Stimulated activated CD8-positive, alpha-beta memory T cell treated with anti-CD3 and anti-CD28 coated beads, Interleukin-12 subunit alpha, Interleukin-12 subunit beta, amount 100 ng/mL, for 24 hours (primary cell): ENCODE results near the gene SLC22A4.

Source experiments
- DNase-seq: peaks from one replicate; pipeline ENCODE4 v3.0.0-alpha.2; 2020; ENCODE audit errors: extremely low read depth

SLC22A4 gene

DNA sequence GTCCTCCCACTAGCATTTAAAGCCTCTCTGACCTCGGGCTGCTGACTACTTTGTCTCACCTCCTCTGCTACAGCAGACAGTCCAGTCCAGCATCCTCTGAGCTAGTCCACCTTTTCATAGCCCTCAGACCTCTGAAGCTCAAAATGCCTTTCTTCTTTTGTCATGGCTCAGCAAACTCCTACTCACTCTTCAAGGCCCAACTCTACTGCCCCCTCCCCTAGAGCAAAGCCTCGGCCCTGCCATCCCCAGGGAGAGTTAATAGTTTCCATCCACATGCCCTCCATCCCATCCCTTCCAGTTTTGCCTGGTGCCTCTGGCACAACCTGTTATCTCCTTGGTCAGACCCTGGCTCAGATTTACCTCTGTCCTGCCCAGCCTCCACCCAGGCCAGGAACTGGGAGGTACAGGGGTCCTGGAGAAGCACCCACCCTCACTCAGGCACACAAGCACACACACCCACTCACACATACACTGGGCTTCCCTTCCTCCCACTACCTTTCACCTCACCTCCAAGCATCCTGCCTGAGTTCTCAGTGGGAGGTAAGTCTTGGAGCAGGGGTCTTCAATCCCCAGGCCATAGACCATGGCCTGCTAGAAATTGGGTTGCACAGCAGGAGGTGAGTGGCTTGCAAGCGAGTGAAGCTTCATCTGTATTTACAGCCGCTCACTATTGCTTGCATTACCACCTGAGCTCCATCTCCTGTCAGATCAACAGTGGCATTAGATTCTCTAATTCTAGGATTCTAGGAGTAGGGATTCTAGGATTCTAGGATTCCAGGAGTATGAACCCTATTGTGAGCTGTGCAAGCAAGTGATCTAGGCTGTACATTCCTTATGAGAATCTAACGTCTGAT, 18.6 kb upstream of the SLC22A4 start:
- DNase-seq, result no peak

DNA sequence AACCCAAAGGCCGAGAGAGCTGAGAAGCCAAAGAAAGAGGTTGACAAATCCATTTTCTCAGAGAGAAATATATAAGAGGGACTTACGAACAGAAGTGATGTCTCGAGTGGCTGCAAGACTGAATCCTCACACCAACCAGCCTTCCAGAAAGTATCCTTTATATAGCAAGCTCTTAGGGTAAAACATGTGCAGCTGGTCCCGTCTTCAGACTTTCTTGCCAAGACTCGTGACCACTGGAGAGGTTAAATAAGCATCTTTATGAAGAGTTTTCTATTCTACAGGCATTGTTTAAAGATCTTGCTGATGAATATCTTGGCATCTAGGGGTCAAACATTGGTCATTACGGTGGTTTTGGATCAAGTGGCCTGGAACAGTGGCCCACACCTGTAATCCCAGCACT, 16.9 kb upstream of the SLC22A4 start:
- DNase-seq, result no peak

DNA sequence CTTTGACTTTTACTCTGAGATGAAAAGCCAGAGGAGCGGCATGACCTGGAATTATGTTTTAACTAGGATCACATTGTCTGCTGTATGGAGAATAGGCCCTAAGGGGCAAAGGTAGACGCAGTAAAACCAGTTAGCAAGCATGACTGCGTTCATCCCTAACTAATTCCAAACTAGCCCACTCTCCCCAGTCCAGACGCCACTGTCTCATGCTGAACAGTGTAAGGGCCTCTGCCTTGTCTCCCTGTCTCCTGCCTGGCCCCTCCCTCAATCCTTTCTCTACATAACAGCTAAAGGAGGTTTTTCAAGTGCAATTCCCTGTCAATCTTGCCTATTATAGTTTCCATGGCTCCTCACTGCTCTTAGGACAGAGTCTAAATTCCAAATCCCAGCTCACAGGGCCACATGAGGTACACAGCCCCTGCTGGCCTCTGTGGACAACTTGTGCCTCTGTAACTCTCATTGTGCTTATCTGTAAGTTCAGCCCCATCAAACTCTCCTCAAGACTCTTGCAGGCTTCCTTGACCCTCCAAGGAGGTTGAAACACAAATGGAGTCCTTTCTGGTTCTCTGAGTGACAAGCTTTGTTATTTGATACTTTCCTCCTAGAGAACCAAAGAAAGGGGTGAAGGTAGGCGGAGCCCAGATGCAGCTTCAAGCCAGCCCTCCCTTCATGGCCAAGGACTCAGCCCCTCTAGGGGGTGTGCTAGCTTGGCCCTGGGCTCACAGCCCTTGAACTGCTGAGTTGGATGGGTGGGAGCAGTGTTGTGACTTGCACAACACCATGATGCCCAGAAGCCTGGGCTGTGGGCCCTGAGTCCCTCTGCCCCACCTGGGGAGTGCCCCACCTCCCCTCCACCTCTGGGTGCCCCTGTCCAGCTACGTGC, 16.0 kb upstream of the SLC22A4 start:
- no peak for DNase-seq

DNA sequence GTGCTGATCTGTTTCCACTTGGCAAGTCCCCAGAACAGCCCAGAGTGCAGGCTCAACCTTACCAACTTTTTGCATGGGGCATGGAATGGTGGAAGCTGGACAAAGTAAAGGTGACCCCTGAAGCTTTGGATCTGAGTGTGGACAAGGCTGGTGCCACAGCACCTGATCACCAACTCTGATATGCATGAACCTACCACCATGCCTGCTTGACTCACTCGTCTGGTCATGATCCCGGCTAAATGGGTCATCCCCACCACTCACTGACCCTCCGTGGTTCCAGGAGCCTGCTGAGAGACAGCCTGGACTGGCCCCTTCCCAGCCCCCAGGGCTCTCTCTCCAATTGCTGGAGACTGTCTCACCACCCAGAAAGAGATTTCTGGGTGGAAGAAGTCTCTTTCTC, 14.4 kb upstream of the SLC22A4 start:
- DNase-seq, result no peak

DNA sequence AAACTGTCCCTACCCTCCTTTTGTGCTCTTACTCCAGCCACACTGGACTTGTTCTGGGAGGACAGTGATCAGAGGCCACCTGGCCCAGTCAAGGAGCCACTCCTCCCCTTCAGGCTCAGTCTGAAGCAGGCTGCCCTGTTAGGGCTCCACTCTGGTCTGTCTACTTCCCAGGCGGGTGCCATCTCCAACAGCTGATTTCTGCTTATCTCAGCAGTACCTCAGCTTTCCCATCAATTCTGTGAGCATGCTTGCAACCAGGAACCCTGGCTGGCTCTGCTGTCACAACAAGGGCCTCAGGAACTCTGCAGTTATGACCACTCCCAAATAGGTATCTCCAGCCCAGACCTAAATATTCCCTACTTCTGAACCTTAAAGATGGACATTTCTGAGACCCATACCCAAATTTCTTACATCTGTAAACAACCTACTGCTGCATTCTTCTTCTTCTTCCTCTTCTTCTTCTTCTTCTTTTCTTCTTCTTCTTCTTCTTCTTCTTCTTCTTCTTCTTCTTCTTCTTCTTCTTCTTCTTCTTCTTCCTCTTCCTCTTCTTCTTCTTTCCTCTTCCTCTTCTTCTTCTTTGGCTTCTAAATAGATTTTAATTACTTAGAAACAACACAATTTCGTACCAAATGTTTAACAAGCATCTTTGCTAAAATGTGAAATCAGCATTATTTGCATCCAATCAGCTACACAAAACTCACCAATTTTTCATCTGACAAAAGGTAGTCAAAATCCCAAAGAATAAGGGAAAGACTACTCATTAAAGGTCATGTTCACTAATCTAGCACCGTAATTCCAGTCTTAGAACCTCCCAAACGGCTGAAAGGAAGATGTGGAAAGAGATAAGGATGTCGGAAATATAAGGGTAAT, 13.6 kb upstream of the SLC22A4 start:
- DNase-seq, result no peak

DNA sequence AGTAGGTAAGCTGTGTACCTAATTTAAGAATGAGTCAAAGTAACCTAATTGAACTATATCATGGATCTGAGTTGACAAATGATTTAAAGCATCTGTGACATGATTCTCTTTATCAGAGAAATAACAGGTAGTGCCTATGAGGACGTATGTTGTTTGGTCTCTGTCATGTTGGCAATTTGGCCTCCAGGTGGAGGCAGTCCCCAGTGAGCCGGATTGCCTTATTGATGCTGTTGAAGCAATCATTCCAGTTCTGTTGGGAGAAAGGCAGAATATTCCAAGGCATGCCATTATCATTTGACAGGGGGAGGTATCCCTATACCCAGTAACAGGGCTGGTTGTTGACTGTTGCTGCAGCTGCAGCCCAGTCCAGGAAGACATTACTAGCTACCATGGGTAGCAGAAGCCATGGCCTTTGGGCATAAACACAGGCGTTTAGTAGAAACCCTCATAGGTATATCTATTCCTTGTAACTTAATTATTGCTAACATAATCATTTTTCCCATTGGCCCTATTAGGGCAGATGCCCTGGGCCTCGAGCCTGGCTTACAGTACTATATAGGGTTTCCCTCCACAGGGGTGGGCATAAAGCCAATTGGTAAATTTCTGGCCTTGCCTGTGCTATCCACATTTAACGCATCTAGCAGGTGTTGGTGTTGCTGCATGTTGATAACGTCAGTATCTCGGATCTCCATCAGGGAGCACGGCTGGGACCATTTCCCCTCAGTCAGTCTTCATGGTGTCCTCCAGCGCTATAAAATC, 12.2 kb upstream of the SLC22A4 start:
- DNase-seq, result no peak

DNA sequence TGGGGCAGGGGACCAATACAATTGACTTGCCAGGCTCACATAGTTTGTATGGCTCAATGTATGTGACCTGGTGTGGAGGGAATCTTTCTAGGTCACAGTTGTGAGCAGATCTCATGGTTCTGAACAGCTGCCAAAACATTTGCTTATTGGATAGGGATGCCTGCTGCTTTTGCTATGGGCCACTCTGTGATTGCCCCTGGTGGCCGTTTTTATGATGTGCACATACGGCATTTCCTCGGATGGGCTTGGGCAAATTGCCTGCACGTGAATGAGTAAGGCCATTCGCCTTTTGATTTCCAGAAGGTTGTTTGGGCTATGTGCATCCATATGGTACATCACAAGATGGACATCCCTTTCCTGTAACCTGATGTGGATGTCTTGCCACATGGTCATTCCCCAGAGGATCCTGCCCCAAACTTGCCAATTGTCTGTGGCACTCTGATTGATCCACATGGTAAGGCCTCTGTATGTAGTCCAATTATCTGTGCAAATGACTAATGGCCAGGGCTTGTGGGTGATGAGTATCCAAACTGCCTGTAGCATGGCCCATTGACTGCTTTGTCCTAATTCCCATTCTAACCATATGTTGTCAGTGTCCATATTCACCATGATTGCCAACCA, 10.7 kb upstream of the SLC22A4 start:
- DNase-seq, result no peak

DNA sequence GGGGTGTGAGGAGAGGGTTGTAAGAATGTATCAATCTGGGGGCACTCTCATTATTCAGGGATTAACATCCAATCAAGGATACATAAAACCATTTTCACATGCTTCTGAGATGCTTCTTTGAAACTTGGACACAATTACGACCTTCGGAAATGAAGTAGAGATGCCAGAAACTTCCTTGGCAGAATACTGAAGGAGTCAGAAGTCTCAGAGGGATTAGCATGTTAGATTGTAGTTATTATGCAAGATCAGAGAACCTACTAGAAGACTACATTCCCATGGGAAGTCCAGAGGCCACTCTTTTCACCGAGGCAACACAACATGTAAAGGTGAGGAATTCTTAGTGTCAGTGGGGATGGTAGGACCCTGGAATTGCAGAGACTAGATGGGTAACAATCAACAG, 5.1 kb upstream of the SLC22A4 start:
- DNase-seq, result no peak

DNA sequence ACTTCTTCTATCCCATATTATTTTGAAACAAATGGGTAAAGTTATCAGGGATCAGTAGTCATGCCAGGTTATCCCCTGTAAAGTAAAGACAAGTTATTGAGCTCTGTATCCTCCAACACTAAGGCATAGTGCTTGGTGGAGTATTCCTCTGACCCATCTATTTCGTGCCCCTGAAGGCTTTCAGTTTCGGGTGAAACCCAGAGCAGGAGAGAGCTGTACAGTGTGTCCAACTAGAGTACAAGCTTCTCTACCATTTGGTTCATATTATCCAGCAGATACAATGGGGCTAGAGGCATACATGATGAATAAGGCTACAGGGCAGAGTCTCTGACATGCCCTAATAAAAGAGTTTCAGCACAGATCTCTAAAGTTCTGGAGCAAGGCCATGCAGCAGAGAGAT, 3.2 kb upstream of the SLC22A4 start:
- DNase-seq, result no peak

DNA sequence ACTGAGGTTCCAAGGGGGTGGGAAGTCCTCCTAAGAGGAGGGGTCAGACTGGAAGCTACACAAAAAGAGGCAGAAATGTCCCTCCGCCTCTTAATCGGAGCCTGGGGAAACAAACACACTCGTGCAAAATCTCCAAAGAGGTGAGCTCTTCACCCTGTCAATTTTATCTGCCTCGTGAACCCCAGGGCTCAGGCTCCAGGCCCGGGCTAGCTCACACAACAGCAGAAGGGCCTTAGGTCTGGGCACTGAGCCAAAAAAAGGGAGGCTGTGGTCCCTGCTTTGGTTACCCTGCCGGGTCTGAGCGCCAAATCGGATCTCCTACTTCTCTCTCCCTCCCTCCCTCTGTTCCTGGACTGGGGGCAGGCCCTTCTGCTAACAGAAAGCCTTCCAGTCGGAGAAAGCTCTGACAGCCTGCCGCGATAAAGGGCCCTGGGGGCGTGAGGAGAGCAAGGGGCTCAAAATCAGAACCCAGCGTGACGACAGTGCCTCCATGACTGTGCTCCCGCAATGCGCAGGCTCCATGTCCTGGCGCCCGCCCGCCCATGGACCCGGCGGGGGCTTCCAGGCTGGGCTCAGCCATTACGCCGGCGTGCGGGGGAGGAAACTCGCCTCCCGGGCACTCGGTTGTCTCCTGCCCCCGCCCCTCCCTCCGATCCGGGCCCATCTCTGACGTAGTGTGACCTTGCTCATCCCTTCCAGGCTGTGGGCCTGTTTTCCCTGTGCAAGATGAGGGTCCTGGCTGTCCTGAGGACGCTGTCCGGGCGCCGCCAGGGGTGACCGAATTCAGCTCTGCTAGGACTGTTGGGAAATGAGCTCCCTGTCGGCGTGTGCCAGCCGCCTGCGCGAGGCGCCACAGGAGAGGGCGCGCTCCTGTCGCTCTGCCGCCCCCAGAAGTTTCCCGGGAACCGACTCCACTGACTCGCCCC, 865 bp upstream of the SLC22A4 start:
- peak; percentile 63 for DNase-seq

DNA sequence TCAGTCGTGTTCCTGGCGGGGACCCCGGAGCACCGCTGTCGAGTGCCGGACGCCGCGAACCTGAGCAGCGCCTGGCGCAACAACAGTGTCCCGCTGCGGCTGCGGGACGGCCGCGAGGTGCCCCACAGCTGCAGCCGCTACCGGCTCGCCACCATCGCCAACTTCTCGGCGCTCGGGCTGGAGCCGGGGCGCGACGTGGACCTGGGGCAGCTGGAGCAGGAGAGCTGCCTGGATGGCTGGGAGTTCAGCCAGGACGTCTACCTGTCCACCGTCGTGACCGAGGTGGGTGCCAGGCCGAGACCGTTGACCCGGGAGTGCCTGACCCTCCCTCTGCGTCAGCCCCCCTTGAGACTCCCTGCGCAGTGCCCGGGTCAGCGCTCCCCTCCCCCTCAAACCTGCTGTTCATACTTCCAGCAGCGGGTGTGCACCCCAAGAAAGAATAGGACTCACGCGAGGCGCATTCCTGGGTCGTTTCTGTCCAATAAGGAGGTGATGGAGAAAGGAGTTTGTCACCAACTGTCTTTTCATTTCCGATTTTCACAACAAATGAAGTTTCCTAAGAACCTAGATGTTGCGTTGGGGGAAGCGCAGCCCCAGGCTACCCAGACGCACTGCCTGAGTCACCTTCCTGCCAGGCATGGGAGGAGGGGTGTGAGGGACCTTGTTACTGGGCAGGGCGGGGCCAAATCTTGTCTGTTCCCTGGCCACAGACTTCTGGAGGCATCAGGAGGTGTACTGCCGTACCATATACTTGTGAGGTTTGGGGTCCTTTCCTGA, 722 bp downstream of the SLC22A4 start:
- peak; percentile 63 for DNase-seq

DNA sequence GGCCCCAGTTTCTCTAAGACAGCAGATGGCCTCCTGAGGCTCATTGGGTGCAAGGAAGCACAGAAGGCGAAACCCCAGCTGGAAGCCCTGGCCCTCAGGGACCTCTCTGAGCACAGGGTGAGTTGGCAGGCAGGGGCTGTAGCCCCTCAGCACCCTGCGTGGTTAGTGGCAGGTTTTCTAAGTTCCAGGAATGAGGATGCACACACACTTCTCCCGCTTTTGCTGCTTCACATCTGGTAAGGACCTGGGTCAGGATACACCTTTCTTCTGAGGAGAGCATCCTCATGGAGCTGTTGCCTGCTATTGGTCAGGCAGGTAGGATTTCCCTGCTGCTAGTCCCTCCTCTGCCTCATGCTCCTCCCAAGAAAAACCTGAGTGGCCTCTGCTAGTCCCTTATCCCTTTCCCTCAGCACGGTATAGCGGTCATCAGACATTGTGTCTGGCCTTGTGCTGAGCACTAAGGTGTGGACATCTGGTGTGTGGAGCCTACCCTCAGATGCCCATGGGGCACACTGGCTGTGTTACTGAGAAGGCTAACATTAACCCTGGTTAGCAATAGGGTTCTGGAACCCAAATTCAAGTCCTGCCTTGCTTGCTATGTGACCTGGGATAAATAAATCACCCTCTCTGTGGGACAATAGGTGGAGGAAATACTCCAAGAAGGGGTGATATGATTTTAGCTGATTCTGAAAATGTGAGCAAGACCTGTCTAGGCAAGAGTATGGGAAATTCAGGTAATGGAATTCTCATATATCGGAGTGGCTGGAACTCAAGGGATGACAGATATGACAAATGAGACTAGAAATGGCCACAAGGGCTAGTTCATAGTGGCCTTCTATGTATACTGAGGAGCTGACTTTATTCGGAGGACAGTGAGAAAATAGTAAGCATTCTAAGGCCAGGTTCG, 1.6 kb downstream of the SLC22A4 start:
- no peak for DNase-seq

DNA sequence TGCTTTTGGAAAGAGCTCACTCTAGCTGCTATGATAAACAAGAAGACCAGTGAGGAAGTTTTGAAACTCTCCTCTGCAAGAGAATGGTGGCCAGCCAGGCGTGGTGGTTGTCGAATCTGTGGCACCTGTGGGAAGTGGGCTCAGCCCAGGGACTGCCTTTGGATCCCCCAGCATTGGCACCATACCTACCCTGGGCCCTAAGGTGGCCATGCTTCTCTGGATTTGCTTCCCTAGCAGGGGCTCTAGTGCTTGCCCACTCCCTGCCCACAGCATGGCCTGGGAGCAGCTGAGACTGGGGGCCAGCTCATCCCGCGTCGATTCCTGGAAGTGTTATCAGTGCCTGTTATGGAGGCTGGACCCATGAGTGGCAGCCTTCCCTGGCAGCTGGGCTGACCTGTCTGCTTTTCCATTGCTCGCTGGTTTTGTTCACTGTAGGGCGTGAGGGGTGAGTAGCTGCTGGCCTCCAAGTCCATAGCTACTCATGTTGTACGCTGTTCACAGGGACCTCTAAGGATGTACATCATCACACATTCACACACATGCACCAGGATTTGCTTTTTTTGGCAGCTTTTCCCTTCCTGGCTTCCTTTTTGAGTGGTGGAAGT, 2.3 kb downstream of the SLC22A4 start:
- DNase-seq, result no peak

DNA sequence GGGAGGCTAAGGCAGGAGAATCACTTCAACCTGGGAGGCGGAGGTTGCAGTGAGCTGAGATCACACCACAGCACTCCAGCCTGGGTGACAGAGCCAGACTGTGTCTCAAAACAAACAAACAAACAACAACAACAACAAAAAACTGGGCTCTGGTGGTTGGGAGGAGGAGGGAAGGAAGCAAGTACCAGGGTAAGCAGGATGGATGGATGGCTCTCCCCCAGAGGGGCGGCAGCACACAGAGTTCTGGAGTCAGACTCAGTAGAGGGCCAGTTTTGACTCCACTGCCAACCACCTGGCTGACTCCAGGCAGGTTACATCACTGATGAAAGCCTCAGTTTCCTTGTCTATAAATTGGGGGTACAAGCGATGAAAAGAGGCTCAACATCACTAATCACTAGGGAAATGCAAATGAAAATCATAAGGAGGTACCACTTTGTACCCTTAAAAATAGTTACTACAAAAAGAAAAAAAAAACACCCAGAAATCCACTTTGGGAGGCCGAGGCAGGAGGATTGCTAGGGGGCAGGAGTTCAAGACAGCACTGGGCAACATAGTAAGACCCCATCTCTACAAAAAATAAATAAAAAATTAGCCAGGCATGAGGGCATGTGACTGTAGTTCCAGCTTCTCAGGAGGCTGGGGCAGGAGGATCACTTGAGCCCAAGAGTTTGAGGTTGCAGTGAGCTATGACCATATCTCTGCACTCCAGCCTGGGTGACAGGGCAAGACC, 3.2 kb downstream of the SLC22A4 start:
- no peak for DNase-seq

DNA sequence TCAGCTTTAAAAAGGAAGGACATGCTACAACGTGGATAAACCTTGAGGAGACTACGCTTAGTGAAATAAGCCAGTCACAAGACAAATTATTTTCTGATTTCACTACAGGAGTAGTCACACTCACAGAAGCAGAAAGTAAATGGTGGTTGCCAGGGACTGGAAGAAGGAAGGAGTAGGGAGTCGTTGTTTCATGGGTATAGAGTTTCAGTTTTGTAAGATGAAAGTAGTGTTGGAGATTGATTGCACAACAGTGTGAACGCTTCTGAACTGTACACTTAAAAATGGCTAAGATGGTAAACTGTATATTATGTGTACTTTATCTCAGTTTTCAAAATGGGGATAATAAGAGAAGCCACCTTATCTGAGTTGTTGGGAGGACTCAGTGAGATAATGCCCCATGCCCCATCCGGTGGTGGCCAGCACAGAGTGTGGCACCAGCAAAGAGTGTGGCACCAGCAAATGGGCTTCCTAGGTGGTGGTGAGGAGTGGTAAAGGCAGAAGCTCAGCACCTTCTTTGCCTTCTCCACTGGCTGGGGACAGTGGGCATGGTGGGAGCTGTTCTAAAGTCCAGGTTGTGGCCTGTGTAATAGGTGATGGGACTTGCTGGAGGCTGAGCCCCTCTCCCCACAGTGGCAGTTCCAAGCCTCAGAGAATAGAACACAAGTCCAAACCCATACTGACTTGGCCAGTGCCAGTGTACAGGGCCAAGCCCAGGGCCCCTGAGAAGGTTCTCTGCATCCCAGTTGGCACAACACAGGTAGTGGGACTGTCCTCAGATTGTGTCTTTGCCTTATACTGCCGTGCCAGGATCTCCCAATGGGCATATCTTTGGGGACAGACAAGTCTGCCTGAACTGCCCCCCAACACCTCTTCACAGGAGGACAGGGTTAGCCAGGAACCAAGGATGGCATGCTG, 4.4 kb downstream of the SLC22A4 start:
- no peak for DNase-seq

DNA sequence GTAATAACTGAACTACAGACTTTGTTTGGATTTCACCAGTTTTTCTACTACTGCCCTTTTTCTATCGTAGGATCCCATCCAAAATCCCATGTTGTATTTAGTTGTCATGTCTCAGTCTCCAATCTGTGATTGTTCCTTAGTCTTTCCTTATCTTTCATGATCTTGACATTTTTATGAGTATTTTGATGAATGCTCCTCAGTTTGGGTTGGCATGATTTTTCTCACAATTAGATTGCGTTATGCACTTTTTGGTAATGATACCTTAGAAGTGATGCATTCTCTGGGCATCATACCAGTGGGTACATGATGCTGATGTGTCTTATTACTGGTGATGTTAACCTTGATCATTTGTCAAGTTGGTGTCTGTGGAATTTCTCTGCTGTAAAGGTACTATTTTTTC, 5.7 kb downstream of the SLC22A4 start:
- no peak for DNase-seq
